HS-27A (cell line): Measurements from ENCODE around the gene STH.
A peak's percentile ranks its signal among the peaks of the same experiment; 100 is the strongest.

Experiments
- DNase-seq: peaks from one replicate; pipeline ENCODE4 v3.0.0-alpha.2; 2012; ENCODE audit warnings: low read depth, missing footprints

STH gene

GRCh38 chr17:46027048-46027975 is 28.3 kb downstream of the STH start:
- DNase-seq, result no peak

- DNase-seq, result no peak
These were observed 28.9 kb downstream of the STH start for GRCh38 chr17:46027976-46028325.

GRCh38 chr17:46028374-46028773 is 29.3 kb downstream of the STH start:
- no peak for DNase-seq

- no peak for DNase-seq
These were observed 30.0 kb downstream of the STH start for GRCh38 chr17:46028981-46029565.

DNA sequence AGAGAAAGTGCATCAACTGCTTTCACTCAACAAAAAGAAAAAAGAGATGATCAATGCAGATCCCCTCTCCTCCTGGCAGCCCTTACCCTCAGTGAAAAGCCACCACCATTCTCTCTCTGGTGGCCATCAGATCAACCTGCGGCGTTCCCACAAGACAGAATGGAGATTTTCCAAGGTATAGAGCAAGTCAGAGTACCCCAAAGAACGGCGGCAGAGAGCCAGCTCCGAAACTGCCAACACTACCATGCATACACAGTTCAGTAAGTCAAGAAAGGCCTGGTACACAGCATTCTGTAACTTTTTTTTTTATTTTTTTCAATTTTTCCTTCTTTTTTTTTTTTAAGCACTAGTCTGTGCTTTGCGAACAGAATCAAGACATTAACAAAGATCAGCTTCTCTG is 30.6 kb downstream of the STH start:
- DNase-seq, result no peak

GRCh38 chr17:46030752-46031151 is 31.7 kb downstream of the STH start:
- no peak for DNase-seq

- no peak for DNase-seq
These were observed 32.4 kb downstream of the STH start for GRCh38 chr17:46031440-46031839.

DNA sequence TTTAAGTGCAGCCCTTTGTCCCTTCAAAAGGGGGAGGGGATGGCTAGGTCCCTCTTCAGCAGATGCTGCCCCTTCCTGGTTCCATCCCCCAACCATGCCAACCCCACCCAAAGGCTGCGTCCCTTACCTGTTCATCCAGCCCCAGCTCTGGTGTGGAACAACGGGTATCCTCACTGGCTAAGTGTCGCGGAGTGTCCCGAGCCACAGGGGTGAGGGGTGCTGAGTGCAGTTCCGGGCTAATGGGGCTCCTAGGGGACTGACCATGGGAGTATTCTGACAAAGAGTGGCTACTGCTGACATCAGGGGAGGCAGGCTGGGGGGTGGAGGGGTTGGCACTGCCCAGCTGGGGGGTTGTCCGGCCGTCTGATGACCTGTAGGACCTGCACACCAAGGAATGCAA is 32.9 kb downstream of the STH start:
- DNase-seq, result no peak

- no peak for DNase-seq
These were observed 33.9 kb downstream of the STH start for GRCh38 chr17:46032909-46033308.

GRCh38 chr17:46033392-46033791 is 34.3 kb downstream of the STH start:
- DNase-seq, result no peak

- DNase-seq, result no peak
These were observed 36.2 kb downstream of the STH start for GRCh38 chr17:46035112-46035818.

DNA sequence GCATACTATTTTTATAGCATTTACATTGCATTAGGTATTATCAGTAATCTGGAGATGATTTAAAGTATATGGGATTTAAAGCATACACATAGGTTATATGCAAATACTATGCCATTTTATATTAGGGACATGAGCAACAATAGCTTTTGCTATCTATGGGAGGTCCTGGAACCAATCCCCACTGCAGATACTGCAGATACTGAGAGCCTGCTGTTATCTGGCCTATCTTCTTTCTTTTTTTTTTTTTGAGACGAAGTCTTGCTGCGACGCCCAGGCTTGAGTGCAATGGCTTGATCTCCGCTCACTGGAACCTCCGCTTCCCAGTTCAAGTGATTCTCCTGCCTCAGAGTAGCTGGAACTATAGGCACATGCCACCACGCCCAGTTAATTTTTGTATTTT is 37.4 kb downstream of the STH start:
- DNase-seq, result no peak

- no peak for DNase-seq
These were observed 38.7 kb downstream of the STH start for GRCh38 chr17:46037722-46038255.

- DNase-seq, result no peak
These were observed 39.4 kb downstream of the STH start for GRCh38 chr17:46038414-46038813.

- no peak for DNase-seq
These were observed 39.9 kb downstream of the STH start for GRCh38 chr17:46038937-46039336.

DNA sequence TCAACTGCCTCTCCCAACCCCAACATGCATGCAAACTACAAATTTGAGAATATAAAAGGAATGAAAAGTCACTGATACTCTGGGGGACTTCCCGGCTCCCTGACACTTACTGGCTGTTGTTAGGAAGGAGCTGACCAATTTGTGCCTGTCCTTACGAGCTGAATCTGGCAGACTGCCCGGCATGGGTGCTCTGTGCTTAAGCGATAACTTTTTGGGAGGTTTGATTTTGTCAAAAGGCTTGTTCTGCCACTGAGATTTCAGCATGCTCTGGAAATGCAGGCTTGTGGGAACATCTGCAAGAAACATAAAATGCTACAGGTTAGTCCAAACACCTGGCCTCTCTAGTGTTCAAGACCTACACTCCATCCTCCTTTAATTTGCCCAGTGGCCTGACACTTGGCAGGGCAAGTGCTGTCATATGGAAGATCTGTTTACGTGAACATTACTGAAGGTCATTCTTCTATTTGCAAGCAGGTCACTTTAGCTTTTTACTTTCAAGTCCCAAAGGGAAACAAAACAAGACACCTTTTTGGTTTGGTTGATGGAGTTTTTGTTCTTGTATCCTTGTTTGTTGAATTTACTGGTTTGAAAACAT is 40.6 kb downstream of the STH start:
- no peak for DNase-seq

GRCh38 chr17:46042246-46042645 is 43.2 kb downstream of the STH start:
- no peak for DNase-seq

GRCh38 chr17:46042925-46043324 is 43.9 kb downstream of the STH start:
- DNase-seq, result no peak

DNA sequence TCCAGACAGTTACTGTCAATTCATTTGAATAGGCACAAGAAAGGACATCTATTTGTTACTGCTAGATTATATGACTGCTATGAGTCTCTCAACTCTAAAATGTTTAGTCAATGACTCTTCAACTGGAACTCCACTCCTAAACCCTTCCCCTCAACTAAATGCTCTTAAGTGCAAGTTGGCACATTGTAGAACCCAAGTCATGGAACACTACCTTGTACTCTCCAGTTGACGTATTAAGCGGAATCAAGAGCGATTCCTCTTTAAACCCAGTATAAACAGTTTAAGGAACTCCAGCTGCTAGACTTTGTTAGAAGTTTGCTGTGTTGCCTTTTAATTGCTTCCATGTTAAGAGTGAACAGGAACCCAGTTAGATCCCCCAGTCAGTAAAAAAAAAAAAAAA is 44.6 kb downstream of the STH start:
- DNase-seq, result no peak

DNA sequence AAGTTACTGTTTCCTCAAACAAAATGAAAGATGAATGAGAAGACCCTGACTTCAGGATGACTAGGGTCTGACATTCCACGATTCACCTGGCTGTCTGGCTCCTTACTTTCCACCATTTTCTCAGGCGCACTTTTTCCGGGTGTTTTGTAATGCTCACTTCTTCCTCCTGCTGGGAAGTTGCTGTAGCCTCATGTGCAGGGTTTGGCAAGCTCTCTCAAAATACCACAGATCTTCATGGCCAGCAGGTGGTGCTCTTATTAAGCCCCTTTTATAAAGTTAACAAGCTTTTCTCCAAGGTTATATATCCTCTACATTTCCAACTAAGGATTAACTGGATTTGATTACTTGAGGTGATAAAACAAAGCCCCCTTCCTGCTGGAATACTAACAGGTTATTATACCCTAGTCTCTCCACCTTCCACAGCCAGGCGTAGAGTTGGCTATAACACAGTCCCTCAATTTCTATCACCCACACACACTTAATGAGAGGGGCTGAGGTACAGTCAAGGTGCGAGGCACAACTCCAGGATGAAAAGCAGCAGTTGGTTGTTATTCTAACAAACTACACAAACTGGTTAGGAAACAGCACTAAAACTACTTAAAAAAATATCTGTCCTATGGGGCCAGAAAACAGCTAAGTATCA is 45.4 kb downstream of the STH start:
- DNase-seq, result peak; percentile 51

DNA sequence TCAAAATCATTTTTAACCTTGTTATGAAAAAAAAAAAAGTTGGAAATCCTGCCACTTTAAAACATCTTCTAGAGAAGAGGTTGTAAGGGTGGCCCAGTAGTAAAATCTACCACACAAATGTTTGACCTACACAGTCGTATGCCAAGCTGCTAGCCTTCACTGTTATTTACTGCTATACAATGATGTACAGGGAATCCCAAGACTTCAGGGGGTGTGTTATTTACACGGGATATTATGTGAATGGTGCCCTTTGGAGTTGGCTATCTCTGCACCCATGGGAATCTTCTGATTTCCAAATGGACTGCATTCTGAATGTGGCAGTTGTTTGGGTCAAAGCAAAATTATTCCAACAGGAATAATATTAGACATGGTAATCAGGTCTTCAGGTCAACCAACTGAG is 45.9 kb downstream of the STH start:
- no peak for DNase-seq

DNA sequence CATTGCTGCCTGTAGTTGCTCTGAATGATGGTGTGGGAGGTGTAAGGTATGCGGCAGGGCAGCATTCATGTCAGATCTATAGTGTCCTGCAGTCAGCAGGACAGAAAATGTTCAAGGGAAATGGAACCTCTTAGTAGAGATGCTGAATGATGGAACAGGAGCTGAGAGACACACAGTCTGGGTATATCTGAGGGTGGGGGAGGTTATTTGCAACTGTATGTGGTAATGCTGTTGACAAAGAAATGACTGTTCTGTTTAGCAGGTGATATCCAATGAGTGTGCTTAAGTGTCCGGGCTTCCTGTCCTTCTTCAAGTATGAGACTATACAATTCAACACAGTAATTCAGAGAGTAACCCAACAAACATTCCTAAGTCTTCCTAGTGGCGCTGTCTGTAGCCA is 46.6 kb downstream of the STH start:
- DNase-seq, result no peak
